Measurements from ENCODE around the gene DYNC2LI1. TPM values are rescaled to one million over a fixed set of nuclear protein-coding genes. Genes with fewer than 3 reads are reported as not detected.

The DYNC2LI1 gene
- total RNA-seq, 4 donors from 2014 or later: 27.0 to 83.8 (median 62.4) TPM

- Histone ChIP-seq H3K4me1 (no peaks in the 10 kb centered on the region), H3K9me3 (no peaks in the 10 kb centered on the region), H3K27me3 (no peaks in the 10 kb centered on the region), H3K4me3 (no peak overlapping the region), H3K27ac (no peak overlapping the region), H3K36me3 (no peaks in the 10 kb centered on the region)
- no peak for DNase-seq
- TF ChIP-seq POLR2A (IDR thresholded peaks at IDR 0.05) (no peak), CTCF (IDR thresholded peaks at IDR 0.05) (no peak)
- intact Hi-C loops (cut with DNase I; ENCODE audit: low total_unique reads): no loop called here
Observed at GRCh38 chr2:43839776-43840564, 66.1 kb downstream of the DYNC2LI1 start.

- Histone ChIP-seq H3K9me3 (no peaks in the 10 kb centered on the region), H3K36me3 (no peaks in the 10 kb centered on the region), H3K4me3 (no peak overlapping the region), H3K27ac (no peak overlapping the region), H3K27me3 (no peaks in the 10 kb centered on the region), H3K4me1 (no peaks in the 10 kb centered on the region)
- no peak for DNase-seq
- intact Hi-C loops (cut with DNase I; ENCODE audit: low total_unique reads): no loop called here
- TF ChIP-seq CTCF (IDR thresholded peaks at IDR 0.05) (no peak), POLR2A (IDR thresholded peaks at IDR 0.05) (no peak)
Observed at GRCh38 chr2:43840965-43841364, 67.1 kb downstream of the DYNC2LI1 start.

GRCh38 chr2:43841949-43842865 lies 68.4 kb downstream of the DYNC2LI1 start:
- TF ChIP-seq POLR2A (IDR thresholded peaks at IDR 0.05) (no peak), CTCF (IDR thresholded peaks at IDR 0.05) (no peak)
- no peaks in the 10 kb centered on the region for H3K9me3 ChIP-seq
- intact Hi-C loops (cut with DNase I; ENCODE audit: low total_unique reads): no loop called here

GRCh38 chr2:43842866-43843226 lies 69.0 kb downstream of the DYNC2LI1 start:
- no peak overlapping the region for H3K4me3 ChIP-seq
- no peaks in the 10 kb centered on the region for H3K4me1 ChIP-seq
- TF ChIP-seq POLR2A (IDR thresholded peaks at IDR 0.05): no peak
- no peak for TF ChIP-seq CTCF (IDR thresholded peaks at IDR 0.05)
- H3K27me3 ChIP-seq: no peaks in the 10 kb centered on the region
- no peaks in the 10 kb centered on the region for H3K36me3 ChIP-seq
- no peak overlapping the region for H3K27ac ChIP-seq
- no peaks in the 10 kb centered on the region for H3K9me3 ChIP-seq
- intact Hi-C loops (cut with DNase I; ENCODE audit: low total_unique reads): no loop called here
- no peak for DNase-seq

More at GRCh38 chr2:43841949-43842865, 68.4 kb downstream of the DYNC2LI1 start:
- Histone ChIP-seq H3K4me1 (no peaks in the 10 kb centered on the region), H3K36me3 (no peaks in the 10 kb centered on the region), H3K4me3 (no peak overlapping the region), H3K27ac (no peak overlapping the region), H3K27me3 (no peaks in the 10 kb centered on the region)
- no peak for DNase-seq

- Histone ChIP-seq H3K27ac (no peak overlapping the region), H3K27me3 (no peaks in the 10 kb centered on the region), H3K9me3 (no peaks in the 10 kb centered on the region), H3K36me3 (no peaks in the 10 kb centered on the region), H3K4me1 (no peaks in the 10 kb centered on the region), H3K4me3 (no peak overlapping the region)
- intact Hi-C loops (cut with DNase I; ENCODE audit: low total_unique reads): no loop called here
- no peak for DNase-seq
- TF ChIP-seq CTCF (IDR thresholded peaks at IDR 0.05): no peak
- no peak for TF ChIP-seq POLR2A (IDR thresholded peaks at IDR 0.05)
Observed at GRCh38 chr2:43845181-43845580, 71.3 kb downstream of the DYNC2LI1 start.
